ENCODE results near the gene GRAP. TPM values are rescaled to one million over a fixed set of nuclear protein-coding genes. Genes with fewer than 3 reads are reported as not detected.
"Not testable (repeated sequence)": the region's sequence is repeated elsewhere in the genome, so short reads cannot be mapped to it uniquely, and the experiment has no call there.

The GRAP gene
- total RNA-seq, 2 donors from 2014 or later, result 1.6 to 3.2 TPM

- peak overlapping the region; percentile 38 to 63 for H3K27ac ChIP-seq
- peak; percentile 51 for DNase-seq (ENCODE audit: low spot score)
- ATAC-seq (ENCODE audit: insufficient number of reproducible peaks, low FRiP score, low read depth); H3K9me3 ChIP-seq; H3K27me3 ChIP-seq (replicated peaks; ENCODE audit: insufficient read depth); H3K4me3 ChIP-seq; H3K36me3 ChIP-seq; H3K4me1 ChIP-seq (ENCODE audit: control insufficient read depth in 1 of 2, low read depth in 2 of 2): not testable (repeated sequence)
These were observed 16.7 kb upstream of the GRAP start for GRCh38 chr17:19063326-19063956.

GRCh38 chr17:19062718-19063325, 16.1 kb upstream of the GRAP start:
- not testable (repeated sequence) for H3K36me3 ChIP-seq; H3K4me3 ChIP-seq; H3K9me3 ChIP-seq; H3K4me1 ChIP-seq (ENCODE audit: control insufficient read depth in 1 of 2, low read depth in 2 of 2); DNase-seq (ENCODE audit: low spot score); H3K27ac ChIP-seq; H3K27me3 ChIP-seq (replicated peaks; ENCODE audit: insufficient read depth)
- ATAC-seq (ENCODE audit: insufficient number of reproducible peaks, low FRiP score, low read depth), result peak; percentile 65

GRCh38 chr17:19062009-19062717, 15.4 kb upstream of the GRAP start:
- DNase-seq (ENCODE audit: low spot score); ATAC-seq (ENCODE audit: insufficient number of reproducible peaks, low FRiP score, low read depth): not testable (repeated sequence)

GRCh38 chr17:19055447-19055846, 8.7 kb upstream of the GRAP start:
- not testable (repeated sequence) for H3K4me3 ChIP-seq; DNase-seq (ENCODE audit: low spot score); ATAC-seq (ENCODE audit: insufficient number of reproducible peaks, low FRiP score, low read depth); H3K4me1 ChIP-seq (ENCODE audit: control insufficient read depth in 1 of 2, low read depth in 2 of 2); H3K9me3 ChIP-seq; H3K27me3 ChIP-seq (replicated peaks; ENCODE audit: insufficient read depth); H3K27ac ChIP-seq; H3K36me3 ChIP-seq

More at GRCh38 chr17:19062009-19062717, 15.4 kb upstream of the GRAP start:
- peak overlapping the region in 1 of 2 donors; percentile 59 for H3K27ac ChIP-seq
- H3K36me3 ChIP-seq; H3K9me3 ChIP-seq; H3K4me1 ChIP-seq (ENCODE audit: control insufficient read depth in 1 of 2, low read depth in 2 of 2); H3K4me3 ChIP-seq; H3K27me3 ChIP-seq (replicated peaks; ENCODE audit: insufficient read depth): not testable (repeated sequence)

GRCh38 chr17:19048826-19049225, 2.1 kb upstream of the GRAP start:
- not testable (repeated sequence) for H3K36me3 ChIP-seq; DNase-seq (ENCODE audit: low spot score); H3K27me3 ChIP-seq (replicated peaks; ENCODE audit: insufficient read depth); H3K9me3 ChIP-seq; H3K4me1 ChIP-seq (ENCODE audit: control insufficient read depth in 1 of 2, low read depth in 2 of 2); H3K27ac ChIP-seq; H3K4me3 ChIP-seq; ATAC-seq (ENCODE audit: insufficient number of reproducible peaks, low FRiP score, low read depth)

GRCh38 chr17:19047510-19047909, 753 bp upstream of the GRAP start:
- not testable (repeated sequence) for DNase-seq (ENCODE audit: low spot score); H3K27ac ChIP-seq; H3K4me3 ChIP-seq; H3K4me1 ChIP-seq (ENCODE audit: control insufficient read depth in 1 of 2, low read depth in 2 of 2); H3K27me3 ChIP-seq (replicated peaks; ENCODE audit: insufficient read depth); H3K9me3 ChIP-seq; ATAC-seq (ENCODE audit: insufficient number of reproducible peaks, low FRiP score, low read depth); H3K36me3 ChIP-seq

GRCh38 chr17:19044643-19045042, 2.1 kb downstream of the GRAP start:
- not testable (repeated sequence) for DNase-seq (ENCODE audit: low spot score); H3K36me3 ChIP-seq; ATAC-seq (ENCODE audit: insufficient number of reproducible peaks, low FRiP score, low read depth); H3K27ac ChIP-seq; H3K4me1 ChIP-seq (ENCODE audit: control insufficient read depth in 1 of 2, low read depth in 2 of 2); H3K4me3 ChIP-seq; H3K9me3 ChIP-seq; H3K27me3 ChIP-seq (replicated peaks; ENCODE audit: insufficient read depth)

- not testable (repeated sequence) for H3K9me3 ChIP-seq; H3K4me1 ChIP-seq (ENCODE audit: control insufficient read depth in 1 of 2, low read depth in 2 of 2); H3K36me3 ChIP-seq; H3K27ac ChIP-seq; ATAC-seq (ENCODE audit: insufficient number of reproducible peaks, low FRiP score, low read depth); H3K27me3 ChIP-seq (replicated peaks; ENCODE audit: insufficient read depth); H3K4me3 ChIP-seq; DNase-seq (ENCODE audit: low spot score)
These were observed 3.7 kb downstream of the GRAP start for GRCh38 chr17:19043032-19043431.

- H3K4me1 ChIP-seq (ENCODE audit: control insufficient read depth in 1 of 2, low read depth in 2 of 2); H3K4me3 ChIP-seq; H3K27ac ChIP-seq; H3K36me3 ChIP-seq; H3K9me3 ChIP-seq; ATAC-seq (ENCODE audit: insufficient number of reproducible peaks, low FRiP score, low read depth); DNase-seq (ENCODE audit: low spot score); H3K27me3 ChIP-seq (replicated peaks; ENCODE audit: insufficient read depth): not testable (repeated sequence)
These were observed 4.4 kb downstream of the GRAP start for GRCh38 chr17:19042369-19042768.

- not testable (repeated sequence) for H3K27me3 ChIP-seq (replicated peaks; ENCODE audit: insufficient read depth); H3K4me1 ChIP-seq (ENCODE audit: control insufficient read depth in 1 of 2, low read depth in 2 of 2); DNase-seq (ENCODE audit: low spot score); H3K9me3 ChIP-seq; H3K36me3 ChIP-seq; ATAC-seq (ENCODE audit: insufficient number of reproducible peaks, low FRiP score, low read depth); H3K27ac ChIP-seq; H3K4me3 ChIP-seq
These were observed 4.9 kb downstream of the GRAP start for GRCh38 chr17:19041871-19042270.

- H3K27me3 ChIP-seq (replicated peaks; ENCODE audit: insufficient read depth); H3K4me3 ChIP-seq; H3K9me3 ChIP-seq; ATAC-seq (ENCODE audit: insufficient number of reproducible peaks, low FRiP score, low read depth); H3K36me3 ChIP-seq; H3K4me1 ChIP-seq (ENCODE audit: control insufficient read depth in 1 of 2, low read depth in 2 of 2); DNase-seq (ENCODE audit: low spot score); H3K27ac ChIP-seq: not testable (repeated sequence)
These were observed 6.4 kb downstream of the GRAP start for GRCh38 chr17:19040350-19040749.

GRCh38 chr17:19038730-19039129, 8.0 kb downstream of the GRAP start:
- not testable (repeated sequence) for H3K4me1 ChIP-seq (ENCODE audit: control insufficient read depth in 1 of 2, low read depth in 2 of 2); H3K27ac ChIP-seq; H3K4me3 ChIP-seq; H3K9me3 ChIP-seq; H3K27me3 ChIP-seq (replicated peaks; ENCODE audit: insufficient read depth); DNase-seq (ENCODE audit: low spot score); H3K36me3 ChIP-seq; ATAC-seq (ENCODE audit: insufficient number of reproducible peaks, low FRiP score, low read depth)

All from thoracic aorta (tissue), 2 donors.